WTC11 (cell line): Measurements from ENCODE around the gene LY9.

Experiments
- ZBTB43 ChIP-seq: sonication (generic); formaldehyde crosslinking; IDR thresholded peaks from 2 replicates; pipeline ENCODE4 v1.8.1; 2023; ENCODE audit warnings: mild to moderate bottlenecking, missing genetic modification reagents
- TF ChIP-seq, protein P1 (sequence below): fragments of 200-600 bp; IDR thresholded peaks from 2 replicates; pipeline ENCODE4 v1.8.0; 2022; ENCODE audit warnings: antibody characterized with exemption

DNA sequence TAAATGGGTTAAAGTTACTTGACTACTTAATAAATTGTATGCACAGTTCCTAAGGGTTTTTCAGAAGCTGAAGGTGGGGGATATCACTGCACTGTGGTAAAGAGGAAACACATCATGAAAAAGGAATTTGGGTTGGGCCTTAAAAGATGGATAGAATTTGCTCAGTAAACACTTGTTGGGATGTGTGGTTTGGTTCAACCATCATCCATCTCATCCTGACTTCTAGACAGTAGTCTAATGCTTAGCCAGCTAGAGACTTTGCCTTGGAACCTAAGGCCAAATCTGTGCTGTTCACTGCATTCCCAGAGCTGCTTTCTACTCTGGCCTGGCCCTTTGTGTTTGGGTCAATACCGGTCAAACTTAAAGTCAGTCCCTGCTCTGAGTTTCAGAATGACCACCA is 30.6 kb downstream of the LY9 start:
- TF ChIP-seq, protein P1, sequence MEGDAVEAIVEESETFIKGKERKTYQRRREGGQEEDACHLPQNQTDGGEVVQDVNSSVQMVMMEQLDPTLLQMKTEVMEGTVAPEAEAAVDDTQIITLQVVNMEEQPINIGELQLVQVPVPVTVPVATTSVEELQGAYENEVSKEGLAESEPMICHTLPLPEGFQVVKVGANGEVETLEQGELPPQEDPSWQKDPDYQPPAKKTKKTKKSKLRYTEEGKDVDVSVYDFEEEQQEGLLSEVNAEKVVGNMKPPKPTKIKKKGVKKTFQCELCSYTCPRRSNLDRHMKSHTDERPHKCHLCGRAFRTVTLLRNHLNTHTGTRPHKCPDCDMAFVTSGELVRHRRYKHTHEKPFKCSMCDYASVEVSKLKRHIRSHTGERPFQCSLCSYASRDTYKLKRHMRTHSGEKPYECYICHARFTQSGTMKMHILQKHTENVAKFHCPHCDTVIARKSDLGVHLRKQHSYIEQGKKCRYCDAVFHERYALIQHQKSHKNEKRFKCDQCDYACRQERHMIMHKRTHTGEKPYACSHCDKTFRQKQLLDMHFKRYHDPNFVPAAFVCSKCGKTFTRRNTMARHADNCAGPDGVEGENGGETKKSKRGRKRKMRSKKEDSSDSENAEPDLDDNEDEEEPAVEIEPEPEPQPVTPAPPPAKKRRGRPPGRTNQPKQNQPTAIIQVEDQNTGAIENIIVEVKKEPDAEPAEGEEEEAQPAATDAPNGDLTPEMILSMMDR = no peak
- no peak for TF ChIP-seq ZBTB43 (CRISPR knock-in tag)
